Endodermal cell (in vitro differentiated cells): Measurements from ENCODE around the gene KIAA1671. TPM values are rescaled to one million over a fixed set of nuclear protein-coding genes. Genes with fewer than 3 reads are reported as not detected.

ENCODE experiments used
- DNase-seq: peaks from one replicate; pipeline ENCODE4 v3.0.0-alpha.2; 2017
- H3K27ac ChIP-seq: 2 replicates; pipeline ENCODE4 v1.5.1; 2013; ENCODE audit warnings: mild to moderate bottlenecking, low read depth, low read length, moderate library complexity
- H3K27me3 ChIP-seq: 2 replicates; pipeline ENCODE4 v1.6.1; 2013; ENCODE audit warnings: mild to moderate bottlenecking, low read length, moderate library complexity; ENCODE audit not compliant: insufficient read depth, control insufficient read depth, poor library complexity, severe bottlenecking
- H3K36me3 ChIP-seq: 2 replicates; pipeline ENCODE4 v1.7.0; 2013; ENCODE audit warnings: mild to moderate bottlenecking, low read length, moderate library complexity; ENCODE audit not compliant: control insufficient read depth, insufficient read depth
- H3K4me1 ChIP-seq: one replicate; pipeline ENCODE4 v1.7.0; 2013; ENCODE audit warnings: low read length; ENCODE audit not compliant: control insufficient read depth, insufficient read depth
- H3K4me3 ChIP-seq: 2 replicates; pipeline ENCODE4 v1.5.1; 2013; ENCODE audit warnings: mild to moderate bottlenecking, low read length, moderate library complexity
- H3K9ac ChIP-seq: 2 replicates; pipeline ENCODE4 v1.6.1; 2013; ENCODE audit warnings: mild to moderate bottlenecking, low read length, moderate library complexity; ENCODE audit not compliant: poor library complexity, severe bottlenecking; ENCODE audit errors: extremely low read depth
- H3K9me3 ChIP-seq: 2 replicates; pipeline ENCODE4 v1.6.1; 2013; ENCODE audit warnings: mild to moderate bottlenecking, low read length, moderate library complexity; ENCODE audit not compliant: control insufficient read depth
- H3K27ac Mint-ChIP-seq: 2 replicates; pipeline ENCODE4 v1.8.0; 2020; ENCODE audit warnings: mixed read lengths
- H3K27me3 Mint-ChIP-seq: 2 replicates; pipeline ENCODE4 v1.8.0; 2021; ENCODE audit warnings: mild to moderate bottlenecking, mixed read lengths; ENCODE audit not compliant: insufficient read depth
- H3K36me3 Mint-ChIP-seq: 2 replicates; pipeline ENCODE4 v1.8.0; 2020; ENCODE audit warnings: low read depth, mixed read lengths
- H3K4me1 Mint-ChIP-seq: 2 replicates; pipeline ENCODE4 v1.8.0; 2020; ENCODE audit warnings: mixed read lengths
- H3K4me3 Mint-ChIP-seq: 2 replicates; pipeline ENCODE4 v1.8.0; 2020; ENCODE audit warnings: mild to moderate bottlenecking, moderate library complexity, mixed read lengths
- H3K9me3 Mint-ChIP-seq: 2 replicates; pipeline ENCODE4 v1.8.0; 2020; ENCODE audit warnings: mild to moderate bottlenecking, mixed read lengths
- CTCF ChIP-seq: fragments of 200-600 bp; sonication (generic); conservative IDR thresholded peaks from 2 replicates; pipeline ENCODE4 v1.5.0; 2021; ENCODE audit warnings: antibody characterized with exemption, mild to moderate bottlenecking
- WGBS, 2 experiments: methylation state at CpG; one replicate each; pipeline versions ENCODE4 v1.1.5 to v1.1.7; 2013; ENCODE audit warnings: missing lambda C conversion rate in 2 of 2, mixed read lengths in 1 of 2; ENCODE audit not compliant: insufficient coverage in 1 of 2, insufficient read length in 1 of 2; 5-methylcytosine and 5-hydroxymethylcytosine counted together
- total RNA-seq, 2 donors: library from RNA; stranded (reverse); fragmentation: NEBNext Ultra II Directional in 1 of 2; extraction: Animal tissue kit (Norgen Biotek cat#: 25700) in 1 of 2; gene quantifications; 2 replicates in 1 of 2; 3 replicates in 1 of 2; pipeline ENCODE4 v1.2.1, GENCODE V29; 2021

KIAA1671 gene
- total RNA-seq, 2 donors from 2014 or later = 38.8 to 43.7 TPM

GRCh38 chr22:25027043-25027906 lies 74.8 kb downstream of the KIAA1671 start:
- Histone ChIP-seq H3K27ac (no peak overlapping the region), H3K9me3 (no peaks in the 10 kb centered on the region), H3K4me3 (no peak overlapping the region), H3K27me3 (no peaks in the 10 kb centered on the region), H3K9ac (no peak overlapping the region), H3K36me3 (peaks cover 21% of the 10 kb centered on the region), H3K4me1 (no peaks in the 10 kb centered on the region)
- H3K9me3 Mint-ChIP-seq = no peaks in the 10 kb centered on the region
- H3K27ac Mint-ChIP-seq = peak overlapping the region; percentile 87
- no peak for TF ChIP-seq CTCF
- H3K27me3 Mint-ChIP-seq = no peaks in the 10 kb centered on the region
- peaks cover 23% of the 10 kb centered on the region for H3K4me1 Mint-ChIP-seq
- WGBS, 2 experiments = 84 to 85% methylated on average over 8 to 11 of the region's 11 CpGs
- no peak for DNase-seq
- no peak overlapping the region for H3K4me3 Mint-ChIP-seq
- peaks cover 23% of the 10 kb centered on the region for H3K36me3 Mint-ChIP-seq

- peaks cover 23% of the 10 kb centered on the region for H3K36me3 Mint-ChIP-seq
- Histone ChIP-seq H3K27ac (no peak overlapping the region), H3K4me3 (no peak overlapping the region), H3K27me3 (no peaks in the 10 kb centered on the region), H3K9me3 (no peaks in the 10 kb centered on the region), H3K4me1 (no peaks in the 10 kb centered on the region), H3K36me3 (peaks cover 21% of the 10 kb centered on the region), H3K9ac (no peak overlapping the region)
- peaks cover 25% of the 10 kb centered on the region for H3K4me1 Mint-ChIP-seq
- peak; percentile 82 for TF ChIP-seq CTCF
- H3K4me3 Mint-ChIP-seq = no peak overlapping the region
- peak; percentile 92 for DNase-seq
- H3K9me3 Mint-ChIP-seq = no peaks in the 10 kb centered on the region
- H3K27ac Mint-ChIP-seq = peak overlapping the region; percentile 87
- 89% methylated on average over 30 to 45 of the region's 45 CpGs for WGBS, 2 experiments
- no peaks in the 10 kb centered on the region for H3K27me3 Mint-ChIP-seq
These were observed 75.7 kb downstream of the KIAA1671 start for GRCh38 chr22:25027959-25028840.

GRCh38 chr22:25028841-25029141 lies 76.3 kb downstream of the KIAA1671 start:
- no peak overlapping the region for H3K9ac ChIP-seq

More at GRCh38 chr22:25028841-25029141, 76.3 kb downstream of the KIAA1671 start:
- no peak for DNase-seq
- H3K27me3 Mint-ChIP-seq = no peaks in the 10 kb centered on the region
- H3K9me3 Mint-ChIP-seq = no peaks in the 10 kb centered on the region
- H3K36me3 Mint-ChIP-seq = peaks cover 25% of the 10 kb centered on the region
- Histone ChIP-seq H3K4me1 (no peaks in the 10 kb centered on the region), H3K9me3 (no peaks in the 10 kb centered on the region), H3K4me3 (no peak overlapping the region), H3K27ac (no peak overlapping the region), H3K27me3 (no peaks in the 10 kb centered on the region), H3K36me3 (peaks cover 23% of the 10 kb centered on the region)
- WGBS, 2 experiments = 94 to 97% methylated on average over 9 of the region's 9 CpGs
- H3K4me1 Mint-ChIP-seq = peaks cover 25% of the 10 kb centered on the region
- no peak overlapping the region for H3K4me3 Mint-ChIP-seq
- no peak for TF ChIP-seq CTCF
- no peak overlapping the region for H3K27ac Mint-ChIP-seq
